Endothelial cell of umbilical vein (primary cell): ENCODE measurements around the gene PLCH1. TPM values are rescaled to one million over a fixed set of nuclear protein-coding genes. Genes with fewer than 3 reads are reported as not detected.

Source experiments
- BruUV-seq: library from RNA; stranded (reverse); fragments of 400-500 nt; replicated peaks from 2 replicates; lab custom pipeline; 2021; lab: Mats Ljungman, UMichigan
- CTCF ChIA-PET: fragments of 300-600, 350-600 bp; sonication (Branson Sonifier 250); formaldehyde crosslinking; loops from one replicate; lab custom pipeline; 2021; ENCODE audit warnings: antibody characterized with exemption, inconsistent platforms; lab: Charles Lee
- POLR2A ChIA-PET: fragments of 300-600, 350-600 bp; sonication (Branson Sonifier 250); formaldehyde crosslinking; loops from one replicate; lab custom pipeline; 2021; ENCODE audit warnings: antibody characterized with exemption, inconsistent platforms; lab: Charles Lee
- DNase-seq: peaks from one replicate; pipeline ENCODE4 v3.0.0-alpha.2; 2011; ENCODE audit warnings: low read depth, low spot score
- FAIRE-seq: peaks from 2 replicates; lab custom pipeline; 2011; peaks lifted over from hg19 to GRCh38; lab: Jason Lieb, UNC
- H2AFZ ChIP-seq: 2 replicates; pipeline ENCODE4 v1.6.0; 2012; ENCODE audit warnings: low read depth, low read length, control low read depth, inconsistent platforms
- H3K27ac ChIP-seq: 2 replicates; pipeline ENCODE4 v1.5.1; 2011; ENCODE audit warnings: low read depth, mild to moderate bottlenecking, control low read depth, low read length, moderate library complexity; ENCODE audit not compliant: insufficient read depth
- H3K27me3 ChIP-seq, 2 experiments: 2 replicates each; pipeline versions ENCODE4 v1.6.0 to v1.6.1; 2011; ENCODE audit warnings: low read length in 2 of 2, mixed read lengths in 1 of 2; ENCODE audit not compliant: control insufficient read depth in 2 of 2, insufficient read depth in 2 of 2
- H3K36me3 ChIP-seq, 2 experiments: 2 replicates in 1 of 2; 3 replicates in 1 of 2; pipeline ENCODE4 v1.5.1; 2011; ENCODE audit warnings: low read length in 2 of 2, mild to moderate bottlenecking in 1 of 2, moderate library complexity in 1 of 2; ENCODE audit not compliant: control insufficient read depth in 2 of 2, insufficient read depth in 2 of 2; ENCODE audit errors: extremely low read depth in 1 of 2
- H3K4me1 ChIP-seq: 3 replicates; pipeline ENCODE4 v1.5.1; 2011; ENCODE audit warnings: mild to moderate bottlenecking, low read length; ENCODE audit not compliant: control insufficient read depth, insufficient read depth; ENCODE audit errors: extremely low read depth
- H3K4me2 ChIP-seq: 2 replicates; pipeline ENCODE4 v1.6.1; 2011; ENCODE audit warnings: low read length, control low read depth, mixed read lengths; ENCODE audit not compliant: insufficient read depth
- H3K4me3 ChIP-seq, 3 experiments: fragments of 200-600 bp in 1 of 3; sonication (generic), shearing (Covaris generic) in 1 of 3; replicated peaks in 1 of 3; 2 replicates each; pipeline ENCODE4 v1.5.1; 2011 to 2016; ENCODE audit warnings: control low read depth in 3 of 3, low read length in 3 of 3, mild to moderate bottlenecking in 2 of 3, inconsistent platforms in 1 of 3, low read depth in 1 of 3, moderate library complexity in 1 of 3; ENCODE audit not compliant: insufficient read depth in 1 of 3
- H3K79me2 ChIP-seq: 2 replicates; pipeline ENCODE4 v1.6.0; 2012; ENCODE audit warnings: low read length, inconsistent platforms; ENCODE audit not compliant: control insufficient read depth, insufficient read depth
- H3K9ac ChIP-seq: replicated peaks from 2 replicates; pipeline ENCODE3; 2011; ENCODE audit warnings: low read length, control low read depth; ENCODE audit not compliant: insufficient read depth; ENCODE audit errors: extremely low read depth
- H3K9me1 ChIP-seq: replicated peaks from 3 replicates; pipeline ENCODE4 v1.6.0; 2011; ENCODE audit warnings: mild to moderate bottlenecking, low read length; ENCODE audit not compliant: control insufficient read depth, insufficient read depth; ENCODE audit errors: extremely low read depth
- H3K9me3 ChIP-seq: replicated peaks from 2 replicates; pipeline ENCODE4 v1.5.1; 2012; ENCODE audit warnings: low read length, inconsistent platforms; ENCODE audit not compliant: control insufficient read depth, insufficient read depth
- H4K20me1 ChIP-seq: replicated peaks from 2 replicates; pipeline ENCODE3; 2011; ENCODE audit warnings: mild to moderate bottlenecking, low read length; ENCODE audit not compliant: control insufficient read depth, insufficient read depth; ENCODE audit errors: extremely low read depth
- EZH2 ChIP-seq: IDR thresholded peaks from 2 replicates; pipeline ENCODE4 v1.6.1; 2012; ENCODE audit warnings: borderline replicate concordance, low read depth, mild to moderate bottlenecking, moderate library complexity, low read length, inconsistent platforms; ENCODE audit not compliant: severe bottlenecking
- FOS ChIP-seq: IDR thresholded peaks from 2 replicates; pipeline ENCODE4 v1.6.1; 2011; ENCODE audit warnings: mild to moderate bottlenecking, low read length, moderate library complexity, borderline replicate concordance; ENCODE audit not compliant: insufficient read depth
- GATA2 ChIP-seq: IDR thresholded peaks from 2 replicates; pipeline ENCODE4 v1.7.0; 2011; ENCODE audit warnings: low read depth, mild to moderate bottlenecking, moderate library complexity, mixed read lengths, low read length; ENCODE audit not compliant: insufficient read length, insufficient read depth
- JUN ChIP-seq: IDR thresholded peaks from 2 replicates; pipeline ENCODE4 v1.6.1; 2011; ENCODE audit warnings: borderline replicate concordance, low read depth; ENCODE audit not compliant: insufficient read length, insufficient read depth
- MYC ChIP-seq: IDR thresholded peaks from one replicate; pipeline ENCODE4 v1.6.1; 2011; ENCODE audit warnings: mild to moderate bottlenecking, low read depth, low read length
- POLR2A ChIP-seq: IDR thresholded peaks from 2 replicates; pipeline ENCODE4 v1.6.1; 2012; ENCODE audit warnings: low read depth, mild to moderate bottlenecking, control low read depth, low read length
- POLR2AphosphoS5 ChIP-seq: IDR thresholded peaks from 2 replicates; pipeline ENCODE4 v1.6.1; 2012; ENCODE audit warnings: low read depth, mild to moderate bottlenecking, control low read depth, low read length, moderate library complexity; ENCODE audit not compliant: insufficient read depth
- dilution Hi-C: fragments of 300-500 bp; cut with MboI; formaldehyde crosslinking; loops from one replicate; pipeline ENCODE4 v1.15.0; 2019; ENCODE audit warnings: low sequenced_read_pairs; ENCODE audit not compliant: extremely low pct_ligation_motif_present
- intact Hi-C: fragments of 100-400 bp; cut with micrococcal nuclease; formaldehyde crosslinking; loops from one replicate; pipeline ENCODE4 v1.10.0; 2022
- polyA plus RNA-seq, 4 experiments: library from polyadenylated mRNA; depleted of rRNA in 3 of 4; stranded (reverse) in 3 of 4; unstranded in 1 of 4; fragments of >200 nt; gene quantifications; 2 replicates each; pipeline versions ENCODE4 v1.2.1 to v1.2.3, GENCODE V29; 2011 to 2012; ENCODE audit warnings: missing spikeins in 1 of 4
- total RNA-seq: library from RNA; stranded (reverse); gene quantifications from 2 replicates; pipeline ENCODE4 v1.2.3, GENCODE V29; 2021
- TF ChIP-seq, protein P1 (sequence below): IDR thresholded peaks from 2 replicates; pipeline ENCODE4 v1.6.1; 2011; ENCODE audit not compliant: insufficient read depth, insufficient read length
- TF ChIP-seq, protein P2 (sequence below), 2 donors: IDR thresholded peaks; 1 replicate in 1 of 2; 2 replicates in 1 of 2; pipeline ENCODE4 v1.5.1; 2011; ENCODE audit warnings: low read length in 2 of 2, mild to moderate bottlenecking in 2 of 2, moderate library complexity in 2 of 2, control low read depth in 1 of 2, inconsistent platforms in 1 of 2, low read depth in 1 of 2; ENCODE audit not compliant: insufficient read depth in 1 of 2; ENCODE audit errors: extremely low read depth in 1 of 2

PLCH1 gene
- total and polyA plus RNA-seq, 2 donors (not counting 3 experiments of a cell fraction or from before 2014, with no cell fraction given) = 0.03 TPM; not detected in 1

DNA sequence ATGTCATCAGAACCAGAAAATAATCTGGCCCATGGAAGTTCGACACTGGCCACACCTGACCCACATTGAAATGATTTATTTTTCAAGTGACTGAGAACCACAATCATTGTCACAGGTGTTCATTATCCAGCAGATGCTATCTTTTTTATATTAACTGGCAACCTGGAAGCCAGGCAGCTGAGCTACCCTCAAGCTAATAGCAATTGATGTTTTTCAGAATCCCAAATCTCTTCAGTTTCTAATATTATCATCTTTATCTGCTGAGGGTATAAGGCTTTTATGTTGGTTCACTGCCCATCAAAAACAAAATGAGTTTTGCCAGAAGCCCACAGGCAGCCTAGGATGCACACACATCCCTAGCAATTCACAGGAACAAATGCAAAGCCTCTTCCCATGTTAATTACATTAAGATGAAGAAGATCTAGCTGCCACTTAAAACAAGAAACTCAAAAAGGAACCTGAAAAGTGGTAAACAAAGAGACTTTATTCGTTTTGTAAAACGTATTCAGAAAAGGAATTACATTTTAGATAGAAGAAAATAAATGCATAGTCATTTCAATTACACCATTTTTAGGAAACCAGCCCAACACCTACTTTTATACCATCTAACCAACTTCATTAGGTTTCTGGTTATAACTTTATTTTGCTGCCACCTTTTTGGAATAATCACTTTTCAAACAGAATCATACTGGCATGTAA, 410.5 kb downstream of the PLCH1 start:
- no peak for FAIRE-seq
- no peak for DNase-seq
- POLR2A ChIA-PET = no interaction called here
- H3K4me3 ChIP-seq = no peak overlapping the region
- no peak overlapping the region for H3K4me2 ChIP-seq
- no peaks in the 10 kb centered on the region for H3K9me1 ChIP-seq
- dilution Hi-C loops (no loop called here), intact Hi-C loops (no loop called here)
- no TSS peak for BruUV-seq
- no peak overlapping the region for H3K9ac ChIP-seq
- H3K27ac ChIP-seq = no peak overlapping the region
- H3K9me3 ChIP-seq = no peaks in the 10 kb centered on the region
- CTCF ChIA-PET = interaction anchor here (1.1 to 2.2 kb wide), 3 partner anchors 11 to 368 kb away, joined by 4 to 5 read pairs (median 5); no protein-coding TSS in a partner anchor
- H3K36me3 ChIP-seq = no peaks in the 10 kb centered on the region
- no peaks in the 10 kb centered on the region for H4K20me1 ChIP-seq
- no peaks in the 10 kb centered on the region for H3K4me1 ChIP-seq
- peaks cover 0 to 1% of the 10 kb centered on the region in 2 experiments for H3K27me3 ChIP-seq
- no peaks in the 10 kb centered on the region for H3K79me2 ChIP-seq
- no peak overlapping the region for H2AFZ ChIP-seq
- no peak for TF ChIP-seq MYC
- TF ChIP-seq POLR2A = no peak
- TF ChIP-seq, protein P1, sequence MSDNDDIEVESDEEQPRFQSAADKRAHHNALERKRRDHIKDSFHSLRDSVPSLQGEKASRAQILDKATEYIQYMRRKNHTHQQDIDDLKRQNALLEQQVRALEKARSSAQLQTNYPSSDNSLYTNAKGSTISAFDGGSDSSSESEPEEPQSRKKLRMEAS = no peak
- TF ChIP-seq GATA2 = no peak
- no peak for TF ChIP-seq JUN
- TF ChIP-seq, protein P2, sequence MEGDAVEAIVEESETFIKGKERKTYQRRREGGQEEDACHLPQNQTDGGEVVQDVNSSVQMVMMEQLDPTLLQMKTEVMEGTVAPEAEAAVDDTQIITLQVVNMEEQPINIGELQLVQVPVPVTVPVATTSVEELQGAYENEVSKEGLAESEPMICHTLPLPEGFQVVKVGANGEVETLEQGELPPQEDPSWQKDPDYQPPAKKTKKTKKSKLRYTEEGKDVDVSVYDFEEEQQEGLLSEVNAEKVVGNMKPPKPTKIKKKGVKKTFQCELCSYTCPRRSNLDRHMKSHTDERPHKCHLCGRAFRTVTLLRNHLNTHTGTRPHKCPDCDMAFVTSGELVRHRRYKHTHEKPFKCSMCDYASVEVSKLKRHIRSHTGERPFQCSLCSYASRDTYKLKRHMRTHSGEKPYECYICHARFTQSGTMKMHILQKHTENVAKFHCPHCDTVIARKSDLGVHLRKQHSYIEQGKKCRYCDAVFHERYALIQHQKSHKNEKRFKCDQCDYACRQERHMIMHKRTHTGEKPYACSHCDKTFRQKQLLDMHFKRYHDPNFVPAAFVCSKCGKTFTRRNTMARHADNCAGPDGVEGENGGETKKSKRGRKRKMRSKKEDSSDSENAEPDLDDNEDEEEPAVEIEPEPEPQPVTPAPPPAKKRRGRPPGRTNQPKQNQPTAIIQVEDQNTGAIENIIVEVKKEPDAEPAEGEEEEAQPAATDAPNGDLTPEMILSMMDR (IDR thresholded peaks at IDR 0.05; ENCODE audit: extremely low read depth in 1 of 2, insufficient read depth in 1 of 2, low read depth in 1 of 2, low read length in 2 of 2) = no peak
- no peak for TF ChIP-seq POLR2AphosphoS5
- TF ChIP-seq EZH2 = no peak
- TF ChIP-seq FOS = no peak
